Calu3 (cell line): ENCODE measurements around the gene STX3. TPM values are rescaled to one million over a fixed set of nuclear protein-coding genes. Genes with fewer than 3 reads are reported as not detected.

Source experiments
- BruUV-seq: library from RNA; stranded (reverse); fragments of 400-500 nt; replicated peaks from 2 replicates; lab custom pipeline; 2021; lab: Mats Ljungman, UMichigan
- CTCF ChIA-PET: fragments of 300-600 bp; sonication (Branson Sonifier 250); formaldehyde crosslinking; loops from one replicate; lab custom pipeline; 2022; ENCODE audit warnings: antibody characterized with exemption; lab: Charles Lee
- DNase-seq: peaks from one replicate; pipeline ENCODE4 v3.0.0; 2022
- H3K27ac Mint-ChIP-seq: one replicate; pipeline ENCODE4 v1.8.0; 2022; ENCODE audit warnings: mixed read lengths; ENCODE audit not compliant: unreplicated experiment
- H3K27me3 Mint-ChIP-seq: one replicate; pipeline ENCODE4 v1.8.0; 2022; ENCODE audit warnings: mixed read lengths; ENCODE audit not compliant: unreplicated experiment
- H3K36me3 Mint-ChIP-seq: one replicate; pipeline ENCODE4 v1.8.0; 2022; ENCODE audit warnings: mild to moderate bottlenecking, moderate library complexity, mixed read lengths; ENCODE audit not compliant: insufficient read depth, unreplicated experiment
- H3K4me1 Mint-ChIP-seq: one replicate; pipeline ENCODE4 v1.8.0; 2022; ENCODE audit warnings: mild to moderate bottlenecking, low read depth, mixed read lengths; ENCODE audit not compliant: unreplicated experiment
- H3K4me3 Mint-ChIP-seq: one replicate; pipeline ENCODE4 v1.8.0; 2022; ENCODE audit warnings: mild to moderate bottlenecking, low read depth, moderate library complexity, mixed read lengths; ENCODE audit not compliant: unreplicated experiment
- H3K9me3 Mint-ChIP-seq: one replicate; pipeline ENCODE4 v1.8.0; 2022; ENCODE audit warnings: low read depth, mixed read lengths; ENCODE audit not compliant: unreplicated experiment
- CTCF ChIP-seq: fragments of 200-600 bp; IDR thresholded peaks from one replicate; pipeline ENCODE4 v1.8.0; 2022; ENCODE audit warnings: antibody characterized with exemption; ENCODE audit not compliant: unreplicated experiment
- intact Hi-C: fragments of 100-400 bp; cut with micrococcal nuclease; formaldehyde crosslinking; loops from one replicate; pipeline ENCODE4 v1.10.0; 2022; ENCODE audit not compliant: unreplicated experiment
- total RNA-seq: library from RNA; stranded (reverse); gene quantifications from 2 replicates; pipeline ENCODE4 v1.2.3, GENCODE V29; 2022

The STX3 gene
- total RNA-seq, 1 experiment from 2014 or later = 50.1 TPM

- intact Hi-C loops = no loop called here
- CTCF ChIA-PET = interaction anchor here (0.6 kb wide), 1 partner anchor 382 kb away, joined by 3 read pairs; no protein-coding TSS in a partner anchor
- H3K36me3 Mint-ChIP-seq = no peaks in the 10 kb centered on the region
- peaks cover 2% of the 10 kb centered on the region for H3K9me3 Mint-ChIP-seq
- no peak overlapping the region for H3K27ac Mint-ChIP-seq
- H3K4me1 Mint-ChIP-seq = peaks cover 5% of the 10 kb centered on the region
- H3K27me3 Mint-ChIP-seq = peaks cover 32% of the 10 kb centered on the region
- no peak for TF ChIP-seq CTCF
- BruUV-seq = no TSS peak
- H3K4me3 Mint-ChIP-seq = no peak overlapping the region
- no peak for DNase-seq
Measured at GRCh38 chr11:59724066-59724465, 31.1 kb upstream of the STX3 start.

DNA sequence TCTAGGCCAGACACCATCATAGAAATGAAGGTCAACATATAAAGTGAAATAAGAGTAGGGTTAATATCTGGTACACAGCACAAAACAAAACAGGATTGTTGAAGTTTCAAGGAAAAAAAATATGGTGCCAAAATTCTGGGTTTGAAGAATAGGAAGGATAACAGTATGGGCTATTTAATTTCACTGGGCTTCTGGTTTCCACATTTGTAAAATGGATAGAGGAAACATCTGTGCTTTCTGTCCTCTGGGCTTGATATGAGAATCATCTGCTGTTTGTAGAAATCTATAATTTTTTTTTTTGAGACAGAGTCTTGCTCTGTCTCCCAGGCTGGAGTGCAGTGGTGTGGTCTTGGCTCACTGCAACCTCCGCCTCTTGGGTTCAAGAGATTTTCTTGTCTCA, 27.8 kb upstream of the STX3 start:
- CTCF ChIA-PET = no interaction called here
- Mint-ChIP-seq H3K36me3 (no peaks in the 10 kb centered on the region), H3K9me3 (peaks cover 5% of the 10 kb centered on the region), H3K4me1 (peaks cover 8% of the 10 kb centered on the region), H3K27me3 (peaks cover 20% of the 10 kb centered on the region), H3K4me3 (no peak overlapping the region), H3K27ac (no peak overlapping the region)
- intact Hi-C loops = no loop called here
- no TSS peak for BruUV-seq
- no peak for DNase-seq
- no peak for TF ChIP-seq CTCF

- intact Hi-C loops = no loop called here
- DNase-seq = no peak
- CTCF ChIA-PET = no interaction called here
- Mint-ChIP-seq H3K4me3 (no peak overlapping the region), H3K36me3 (no peaks in the 10 kb centered on the region), H3K27ac (no peak overlapping the region), H3K4me1 (peaks cover 8% of the 10 kb centered on the region), H3K27me3 (peaks cover 12% of the 10 kb centered on the region), H3K9me3 (peaks cover 5% of the 10 kb centered on the region)
- no peak for TF ChIP-seq CTCF
- no TSS peak for BruUV-seq
Measured at GRCh38 chr11:59728154-59728553, 27.0 kb upstream of the STX3 start.

DNA sequence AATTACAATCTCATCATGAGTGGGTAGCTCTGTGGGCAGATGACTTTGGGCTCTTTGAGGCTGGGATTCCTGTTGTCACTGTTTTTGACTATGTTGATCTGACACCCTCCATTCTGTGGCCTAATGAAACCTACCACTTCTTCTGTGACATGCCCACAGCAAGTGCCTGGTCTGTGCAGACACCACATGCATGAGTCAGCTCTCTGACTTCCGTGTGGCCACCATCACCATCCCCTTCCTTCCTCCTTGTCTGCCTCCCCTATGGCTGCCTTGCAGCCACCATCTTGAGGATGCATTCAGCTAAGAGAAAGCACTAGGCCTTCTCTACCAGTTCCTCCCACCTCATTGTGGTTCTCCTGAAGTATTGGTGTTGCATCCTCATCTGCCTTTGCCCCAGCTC, 26.3 kb upstream of the STX3 start:
- Mint-ChIP-seq H3K4me1 (peaks cover 8% of the 10 kb centered on the region), H3K27ac (no peak overlapping the region), H3K27me3 (peaks cover 5% of the 10 kb centered on the region), H3K36me3 (no peaks in the 10 kb centered on the region), H3K9me3 (peaks cover 5% of the 10 kb centered on the region), H3K4me3 (no peak overlapping the region)
- intact Hi-C loops = no loop called here
- DNase-seq = no peak
- BruUV-seq = no TSS peak
- CTCF ChIA-PET = no interaction called here
- TF ChIP-seq CTCF = no peak
